Stomach (tissue), 4 donors: ENCODE results near the gene TIMM17A.

Experiments used
- EP300 ChIP-seq: sonication (generic); formaldehyde crosslinking; IDR thresholded peaks from one replicate; pipeline ENCODE4 v1.6.1; 2017; ENCODE audit warnings: antibody characterized with exemption
- POLR2A ChIP-seq, 4 donors: fragments of 450-650 bp; IDR thresholded peaks; one replicate each; pipeline ENCODE4 v1.6.1; 2016; ENCODE audit warnings: antibody characterized with exemption in 4 of 4, control low read depth in 2 of 4, mild to moderate bottlenecking in 1 of 4, moderate library complexity in 1 of 4
- POLR2AphosphoS5 ChIP-seq, 3 donors: sonication (generic); formaldehyde crosslinking; IDR thresholded peaks; one replicate each; pipeline ENCODE4 v1.6.1; 2016; ENCODE audit warnings: antibody characterized with exemption in 3 of 3
- TF ChIP-seq, protein P1 (sequence below), 7 experiments: fragments of 450-650 bp in 4 of 7; fragments of 200-600 bp in 3 of 7; sonication (generic) in 3 of 7; IDR thresholded peaks; one replicate each; pipeline ENCODE4 v1.5.1; 2016 to 2019; ENCODE audit warnings: antibody characterized with exemption in 7 of 7, control low read depth in 2 of 7, mild to moderate bottlenecking in 1 of 7

DNA sequence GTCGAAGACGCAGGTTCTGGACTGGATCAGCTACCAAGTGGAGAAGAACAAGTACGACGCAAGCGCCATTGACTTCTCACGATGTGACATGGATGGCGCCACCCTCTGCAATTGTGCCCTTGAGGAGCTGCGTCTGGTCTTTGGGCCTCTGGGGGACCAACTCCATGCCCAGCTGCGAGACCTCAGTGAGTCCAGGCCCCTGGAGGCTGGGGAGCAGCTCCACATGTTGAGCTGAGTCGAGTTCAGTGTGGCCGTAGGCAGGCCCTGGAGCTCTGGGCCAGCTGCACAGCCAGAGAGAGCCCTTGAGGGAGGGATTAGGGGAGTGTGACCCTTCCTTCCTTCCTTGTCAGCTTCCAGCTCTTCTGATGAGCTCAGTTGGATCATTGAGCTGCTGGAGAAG is 56.7 kb downstream of the TIMM17A start:
- no peak for TF ChIP-seq POLR2AphosphoS5 (IDR thresholded peaks at IDR 0.05)
- TF ChIP-seq, protein P1, sequence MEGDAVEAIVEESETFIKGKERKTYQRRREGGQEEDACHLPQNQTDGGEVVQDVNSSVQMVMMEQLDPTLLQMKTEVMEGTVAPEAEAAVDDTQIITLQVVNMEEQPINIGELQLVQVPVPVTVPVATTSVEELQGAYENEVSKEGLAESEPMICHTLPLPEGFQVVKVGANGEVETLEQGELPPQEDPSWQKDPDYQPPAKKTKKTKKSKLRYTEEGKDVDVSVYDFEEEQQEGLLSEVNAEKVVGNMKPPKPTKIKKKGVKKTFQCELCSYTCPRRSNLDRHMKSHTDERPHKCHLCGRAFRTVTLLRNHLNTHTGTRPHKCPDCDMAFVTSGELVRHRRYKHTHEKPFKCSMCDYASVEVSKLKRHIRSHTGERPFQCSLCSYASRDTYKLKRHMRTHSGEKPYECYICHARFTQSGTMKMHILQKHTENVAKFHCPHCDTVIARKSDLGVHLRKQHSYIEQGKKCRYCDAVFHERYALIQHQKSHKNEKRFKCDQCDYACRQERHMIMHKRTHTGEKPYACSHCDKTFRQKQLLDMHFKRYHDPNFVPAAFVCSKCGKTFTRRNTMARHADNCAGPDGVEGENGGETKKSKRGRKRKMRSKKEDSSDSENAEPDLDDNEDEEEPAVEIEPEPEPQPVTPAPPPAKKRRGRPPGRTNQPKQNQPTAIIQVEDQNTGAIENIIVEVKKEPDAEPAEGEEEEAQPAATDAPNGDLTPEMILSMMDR (IDR thresholded peaks at IDR 0.05): no peak
- no peak for TF ChIP-seq EP300
- TF ChIP-seq POLR2A (IDR thresholded peaks at IDR 0.05): no peak
